Rectal smooth muscle tissue (tissue), 1 donor: ENCODE measurements around the gene MTCL3.

Source experiments
- H3K27ac ChIP-seq: one replicate; pipeline ENCODE4 v1.7.0; 2013; ENCODE audit warnings: low read depth, low read length, inconsistent platforms
- H3K27me3 ChIP-seq: one replicate; pipeline ENCODE4 v1.7.0; 2013; ENCODE audit warnings: low read length; ENCODE audit not compliant: control insufficient read depth, insufficient read depth
- H3K36me3 ChIP-seq: one replicate; pipeline ENCODE4 v1.7.0; 2013; ENCODE audit warnings: low read length; ENCODE audit not compliant: control insufficient read depth, insufficient read depth
- H3K4me1 ChIP-seq: one replicate; pipeline ENCODE4 v1.7.0; 2013; ENCODE audit warnings: low read length; ENCODE audit not compliant: control insufficient read depth, insufficient read depth
- H3K4me3 ChIP-seq: one replicate; pipeline ENCODE4 v1.7.0; 2013; ENCODE audit warnings: low read length
- H3K9ac ChIP-seq: one replicate; pipeline ENCODE4 v1.7.0; 2013; ENCODE audit warnings: low read length

Gene MTCL3

DNA sequence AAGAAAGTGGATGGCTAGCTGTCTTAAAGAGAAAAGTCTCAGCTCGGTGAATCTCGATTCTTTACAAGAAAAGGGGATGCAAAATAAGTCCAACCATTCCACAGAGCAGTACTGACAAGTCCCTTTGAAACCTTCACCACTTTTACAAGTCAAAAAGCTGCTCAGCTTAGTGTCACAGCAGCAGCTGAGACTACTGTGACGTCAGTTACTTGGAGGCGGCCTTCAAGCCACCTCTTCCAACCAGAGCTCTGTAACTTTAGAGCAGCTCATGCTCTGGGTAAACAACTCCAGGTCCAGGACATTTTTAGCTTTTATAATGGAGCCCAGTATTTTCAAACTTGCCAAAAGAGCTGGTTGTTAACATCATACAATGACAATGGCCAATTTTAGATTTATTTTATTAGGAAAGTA is 59.9 kb downstream of the MTCL3 start, which contains the start of gene KIAA0408:
Gene KIAA0408, minus strand, starts transcription at position 159 of the 411 bp plus-strand sequence. CDS start 5,408 bp downstream, outside the sequence.
- H3K27ac ChIP-seq: peak within 1 kb of the TSS; percentile 79
- no peak within 1 kb of the TSS for H3K9ac ChIP-seq
- no peaks in the 10 kb centered on the region for H3K36me3 ChIP-seq
- peak within 1 kb of the TSS; percentile 64 for H3K4me3 ChIP-seq
- H3K27me3 ChIP-seq: no peaks in the 10 kb centered on the region
- H3K4me1 ChIP-seq: peaks cover 15% of the 10 kb centered on the region

DNA sequence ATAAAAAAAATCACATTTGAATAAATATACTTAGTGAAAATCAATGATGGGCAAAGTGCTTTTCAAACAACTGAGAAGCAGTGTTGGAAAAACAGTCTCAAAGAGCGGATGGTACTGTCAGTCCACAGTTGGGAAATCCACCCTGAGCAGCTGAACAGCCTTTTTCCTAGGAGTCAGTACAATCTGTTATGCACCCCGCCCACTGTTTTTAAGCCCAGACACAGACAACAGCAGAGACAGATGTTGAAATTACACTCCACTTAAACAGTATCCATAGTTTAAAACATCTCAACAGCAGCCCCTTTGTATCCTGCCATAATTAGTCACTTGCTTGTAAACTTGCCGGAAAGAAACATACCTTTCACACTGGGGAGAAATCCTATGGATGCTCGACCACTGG is 60.3 kb downstream of the MTCL3 start:
- H3K27ac ChIP-seq: peak overlapping the region; percentile 79
- H3K27me3 ChIP-seq: no peaks in the 10 kb centered on the region
- H3K4me1 ChIP-seq: peaks cover 16% of the 10 kb centered on the region
- no peaks in the 10 kb centered on the region for H3K36me3 ChIP-seq
- peak overlapping the region; percentile 64 for H3K4me3 ChIP-seq
- no peak overlapping the region for H3K9ac ChIP-seq

DNA sequence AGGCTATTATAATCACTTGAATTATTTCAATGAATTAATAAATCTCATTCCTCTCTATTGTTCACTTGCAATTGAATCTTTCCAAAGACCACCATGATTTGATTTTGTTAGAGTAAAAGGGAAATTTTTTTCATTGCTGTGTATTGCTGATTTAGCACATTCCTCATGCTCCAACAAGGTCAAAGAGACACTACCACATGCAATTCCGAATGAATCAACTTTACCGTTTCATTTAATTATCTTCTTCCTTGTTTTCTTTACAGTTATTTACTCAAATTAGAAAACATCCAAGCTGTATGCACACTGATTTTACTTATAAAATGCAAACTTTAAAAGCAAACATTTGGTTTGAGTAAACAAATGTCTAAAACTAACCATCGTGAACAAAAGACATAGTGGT is 60.9 kb downstream of the MTCL3 start:
- Histone ChIP-seq H3K9ac (no peak overlapping the region), H3K27ac (peak overlapping the region; percentile 79), H3K4me1 (peaks cover 20% of the 10 kb centered on the region), H3K4me3 (peak overlapping the region; percentile 64), H3K27me3 (no peaks in the 10 kb centered on the region), H3K36me3 (no peaks in the 10 kb centered on the region)

DNA sequence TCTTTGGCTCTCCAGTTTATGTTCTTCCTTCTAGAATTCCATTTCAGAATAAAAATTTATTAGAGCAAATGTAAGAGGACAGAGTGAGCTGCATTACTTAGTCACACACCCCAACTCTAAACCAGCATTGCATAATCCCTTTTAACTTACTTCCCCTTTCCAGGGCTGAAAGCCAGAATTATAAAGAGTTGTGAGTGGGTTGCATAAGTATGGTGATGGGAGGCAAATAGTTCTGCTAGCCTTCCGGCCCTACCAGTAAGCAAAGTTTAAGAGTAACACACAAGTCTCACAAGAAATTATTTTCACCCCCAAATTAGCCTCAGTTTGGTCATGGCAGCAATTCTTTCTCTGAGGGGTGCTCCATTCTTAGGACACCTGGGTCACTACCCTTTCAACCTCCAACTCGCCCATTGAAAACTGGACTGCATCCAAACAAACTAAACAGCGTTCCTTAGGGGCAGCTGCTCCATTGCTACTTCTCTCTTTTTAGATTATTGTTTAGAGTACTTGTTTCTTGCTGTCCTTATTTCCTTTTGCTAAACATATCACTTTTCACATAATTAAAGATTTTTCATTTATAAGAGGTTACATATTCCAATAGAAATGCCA is 61.6 kb downstream of the MTCL3 start:
- H3K36me3 ChIP-seq: no peaks in the 10 kb centered on the region
- no peaks in the 10 kb centered on the region for H3K27me3 ChIP-seq
- H3K27ac ChIP-seq: peak overlapping the region; percentile 79
- H3K9ac ChIP-seq: no peak overlapping the region
- H3K4me3 ChIP-seq: peak overlapping the region; percentile 64
- peaks cover 25% of the 10 kb centered on the region for H3K4me1 ChIP-seq

DNA sequence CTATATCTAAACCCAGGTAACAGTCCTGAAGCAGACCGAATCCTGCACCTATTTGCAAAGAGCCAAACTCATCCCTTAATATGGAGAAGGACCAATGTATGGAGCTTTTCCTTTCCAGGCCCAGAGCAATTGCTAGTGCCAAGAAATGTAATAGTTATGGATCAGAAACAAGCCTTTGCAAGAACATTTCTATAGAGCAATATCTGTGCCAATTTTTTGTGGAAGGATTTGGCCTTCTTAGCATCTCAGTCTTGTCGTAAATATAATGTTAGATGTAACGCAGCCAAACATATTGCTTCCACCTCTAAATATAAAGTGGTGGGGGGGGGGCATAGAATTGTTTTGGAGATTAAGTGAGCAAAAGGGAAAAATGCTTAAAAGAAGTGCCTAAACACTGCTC is 62.7 kb downstream of the MTCL3 start:
- Histone ChIP-seq H3K4me3 (peak overlapping the region; percentile 64), H3K27me3 (no peaks in the 10 kb centered on the region), H3K27ac (peak overlapping the region; percentile 34), H3K4me1 (peaks cover 25% of the 10 kb centered on the region), H3K36me3 (no peaks in the 10 kb centered on the region), H3K9ac (no peak overlapping the region)

DNA sequence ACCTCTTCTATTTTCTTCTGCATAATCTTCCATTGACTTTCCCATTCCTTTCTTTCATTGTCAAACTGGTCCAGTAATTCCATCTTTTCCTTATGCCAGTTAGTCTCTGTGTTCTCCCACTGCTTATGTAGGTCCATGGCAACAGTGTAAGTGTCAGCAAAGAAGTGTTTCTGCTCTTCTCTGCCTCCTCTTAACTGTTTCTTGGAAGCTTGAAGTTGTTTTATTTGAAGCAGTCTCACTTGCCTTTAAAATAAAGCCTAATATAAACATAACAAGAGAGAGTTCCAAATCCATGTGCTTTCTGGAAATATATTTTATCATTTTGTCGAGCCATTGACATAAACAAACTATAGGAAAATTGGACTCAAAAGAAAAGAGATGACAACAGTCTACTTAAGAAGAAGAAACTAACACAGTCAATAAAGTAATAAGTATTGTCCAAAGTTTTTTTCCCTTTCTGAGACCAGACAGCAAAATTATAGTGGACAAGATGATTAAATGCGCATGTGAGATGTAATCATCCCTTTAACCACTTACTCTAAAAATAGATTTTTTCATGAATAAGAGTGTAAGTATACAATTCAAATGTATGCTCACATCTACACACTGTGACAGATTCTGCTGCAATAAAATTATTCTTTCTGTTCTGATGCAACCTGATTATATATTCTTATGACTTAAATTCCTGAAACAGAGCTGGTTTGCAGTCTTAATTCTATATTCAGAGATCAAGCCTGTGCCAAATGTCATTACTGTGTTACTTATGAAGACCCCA is 65.1 kb downstream of the MTCL3 start:
- H3K4me3 ChIP-seq: no peak overlapping the region
- H3K27ac ChIP-seq: no peak overlapping the region
- no peaks in the 10 kb centered on the region for H3K27me3 ChIP-seq
- no peaks in the 10 kb centered on the region for H3K36me3 ChIP-seq
- H3K4me1 ChIP-seq: peaks cover 17% of the 10 kb centered on the region
- H3K9ac ChIP-seq: no peak overlapping the region

DNA sequence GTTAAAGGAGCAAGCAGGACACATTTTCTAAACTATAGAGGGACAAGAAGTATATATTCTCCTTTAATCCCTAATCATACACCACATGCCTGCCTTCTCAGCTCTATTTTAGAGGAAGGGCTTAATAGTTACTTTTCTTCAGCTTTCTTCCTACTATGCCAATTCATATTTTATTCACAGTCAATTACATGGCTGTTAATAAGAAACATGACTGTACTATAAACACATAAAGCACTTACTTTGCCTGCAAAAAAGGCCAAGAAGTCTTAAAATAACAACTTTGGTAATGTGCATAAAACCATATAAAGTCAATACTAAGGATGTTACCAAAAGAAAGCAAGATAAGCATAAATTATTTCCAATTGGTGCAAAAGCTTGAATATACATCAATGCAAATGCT is 66.3 kb downstream of the MTCL3 start:
- H3K27me3 ChIP-seq: no peaks in the 10 kb centered on the region
- peaks cover 14% of the 10 kb centered on the region for H3K4me1 ChIP-seq
- no peaks in the 10 kb centered on the region for H3K36me3 ChIP-seq
- H3K4me3 ChIP-seq: no peak overlapping the region
- H3K27ac ChIP-seq: no peak overlapping the region
- H3K9ac ChIP-seq: no peak overlapping the region

DNA sequence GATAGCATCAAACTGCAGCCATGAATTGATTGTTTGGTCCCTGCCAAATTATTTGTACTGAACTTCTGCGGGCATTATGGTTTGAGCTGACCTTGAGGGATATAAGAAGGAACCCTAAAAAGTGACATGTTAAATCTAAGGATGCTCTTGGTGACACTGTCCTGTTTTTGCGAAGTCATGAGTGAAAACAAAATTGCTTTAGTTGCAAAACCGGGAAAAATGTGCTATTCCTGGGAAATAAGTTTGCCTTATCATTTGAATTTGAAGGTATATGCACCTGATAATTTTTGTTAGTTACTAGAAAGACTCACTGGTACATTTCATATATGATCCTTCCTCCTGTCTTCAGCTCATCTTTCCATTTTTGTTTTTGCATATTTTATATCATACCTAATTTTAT is 67.7 kb downstream of the MTCL3 start:
- H3K27me3 ChIP-seq: no peaks in the 10 kb centered on the region

DNA sequence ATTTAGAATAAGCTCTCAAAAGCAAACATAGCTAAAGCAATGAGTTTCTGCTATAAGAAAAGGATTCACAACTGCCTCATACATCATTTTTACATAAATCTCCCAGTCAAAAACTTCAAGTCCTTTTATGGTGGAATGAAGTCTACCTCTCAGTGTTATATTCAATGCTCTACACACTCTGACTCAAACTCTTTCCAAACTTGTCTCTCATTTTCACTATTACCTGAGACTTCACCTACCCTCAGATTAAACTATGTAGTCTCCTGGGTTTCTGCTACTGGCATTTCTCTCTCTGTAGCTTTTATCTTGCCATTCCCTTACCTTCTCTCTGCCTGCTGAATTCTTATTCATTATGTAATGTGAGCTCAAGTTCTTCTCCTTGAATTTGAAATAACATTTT is 71.4 kb downstream of the MTCL3 start:
- Histone ChIP-seq H3K4me3 (no peak overlapping the region), H3K27me3 (no peaks in the 10 kb centered on the region), H3K36me3 (peaks cover 3% of the 10 kb centered on the region), H3K4me1 (no peaks in the 10 kb centered on the region), H3K27ac (no peak overlapping the region), H3K9ac (no peak overlapping the region)

More for the DNA sequence above, 67.7 kb downstream of the MTCL3 start:
- peaks cover 9% of the 10 kb centered on the region for H3K4me1 ChIP-seq
- H3K4me3 ChIP-seq: no peak overlapping the region
- no peak overlapping the region for H3K27ac ChIP-seq
- H3K9ac ChIP-seq: no peak overlapping the region
- peaks cover 3% of the 10 kb centered on the region for H3K36me3 ChIP-seq

DNA sequence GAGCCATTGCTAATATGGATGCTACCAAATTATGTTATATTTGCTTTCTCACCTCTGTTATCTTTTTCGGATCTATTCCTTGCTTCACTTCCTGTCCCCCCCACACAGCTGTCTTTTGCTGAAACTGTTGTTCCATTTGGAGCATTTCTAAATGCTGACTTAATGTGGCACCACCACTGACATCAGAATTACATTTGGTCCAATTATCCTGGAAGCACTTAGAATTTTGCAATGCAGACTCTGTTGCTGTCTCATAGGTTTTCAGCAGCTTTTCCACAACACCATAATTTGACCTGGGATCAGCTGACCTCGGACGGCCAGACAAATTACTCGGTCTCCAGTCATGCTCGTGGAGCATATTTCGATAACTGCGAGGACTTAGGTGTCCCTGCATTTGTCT is 72.8 kb downstream of the MTCL3 start:
- H3K27ac ChIP-seq: no peak overlapping the region
- H3K27me3 ChIP-seq: no peaks in the 10 kb centered on the region
- no peak overlapping the region for H3K9ac ChIP-seq
- H3K36me3 ChIP-seq: peaks cover 3% of the 10 kb centered on the region
- no peaks in the 10 kb centered on the region for H3K4me1 ChIP-seq
- H3K4me3 ChIP-seq: no peak overlapping the region

DNA sequence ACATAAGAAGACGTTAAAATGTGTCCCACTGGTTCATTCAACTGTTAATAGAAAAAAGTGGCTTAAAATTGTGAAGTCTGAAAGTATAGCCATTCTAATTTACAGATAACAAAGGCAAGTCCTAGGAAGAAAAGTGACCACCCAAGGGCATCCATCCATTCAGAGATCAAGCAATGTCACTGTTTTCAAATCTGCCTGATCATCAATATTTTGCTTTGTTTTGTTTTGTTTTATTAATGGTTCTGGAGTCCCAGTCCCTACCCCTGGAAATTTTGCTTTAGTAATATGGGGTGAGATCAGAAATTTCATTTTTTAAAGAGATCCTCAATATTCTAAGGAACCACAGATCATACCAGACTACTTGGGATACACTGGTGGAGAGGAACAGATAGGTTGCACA is 77.3 kb downstream of the MTCL3 start:
- H3K9ac ChIP-seq: no peak overlapping the region
- H3K27ac ChIP-seq: no peak overlapping the region
- H3K4me3 ChIP-seq: no peak overlapping the region
- H3K4me1 ChIP-seq: no peaks in the 10 kb centered on the region
- peaks cover 3% of the 10 kb centered on the region for H3K36me3 ChIP-seq
- H3K27me3 ChIP-seq: no peaks in the 10 kb centered on the region

DNA sequence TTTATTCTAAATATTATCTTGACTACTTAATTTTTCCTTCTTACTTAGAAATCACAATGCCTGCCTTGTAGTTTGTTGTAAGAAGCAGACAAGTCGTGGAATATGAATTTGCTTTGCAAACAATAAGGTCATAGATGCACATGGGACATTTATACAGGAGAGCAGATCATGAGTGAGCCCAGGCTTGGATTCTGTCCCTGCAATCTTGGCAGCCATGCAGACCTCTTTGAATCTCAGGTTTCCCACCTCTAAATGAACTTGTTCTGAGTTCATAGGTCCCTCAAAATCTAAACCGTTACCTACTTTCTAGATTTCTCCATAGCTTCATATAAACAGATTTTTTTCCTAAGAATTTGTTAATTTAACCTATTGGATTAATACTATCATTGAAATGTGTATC is 79.4 kb downstream of the MTCL3 start:
- Histone ChIP-seq H3K4me3 (no peak overlapping the region), H3K4me1 (no peaks in the 10 kb centered on the region), H3K27ac (no peak overlapping the region), H3K9ac (no peak overlapping the region), H3K36me3 (no peaks in the 10 kb centered on the region), H3K27me3 (no peaks in the 10 kb centered on the region)
